ENCODE measurements around the gene GAB1.

Gene GAB1

GRCh38 chr4:143512978-143513313 is 176.3 kb downstream of the GAB1 start:
- no peak for FAIRE-seq

GRCh38 chr4:143513314-143514168 is 176.9 kb downstream of the GAB1 start, which contains the start of gene SMARCA5:
SMARCA5 (plus strand) TSS chr4:143513702; CDS start chr4:143513925, 223 bp downstream.
- FAIRE-seq, result peak; percentile 88

GRCh38 chr4:143514169-143514495 is 177.5 kb downstream of the GAB1 start:
- FAIRE-seq, result no peak

- FAIRE-seq, result no peak
These were observed 177.8 kb downstream of the GAB1 start for GRCh38 chr4:143514497-143514896.

- FAIRE-seq, result peak; percentile 58
These were observed 178.2 kb downstream of the GAB1 start for GRCh38 chr4:143514901-143515300.

GRCh38 chr4:143515905-143516304 is 179.2 kb downstream of the GAB1 start:
- peak; percentile 95 for FAIRE-seq

GRCh38 chr4:143517764-143518163 is 181.1 kb downstream of the GAB1 start:
- no peak for FAIRE-seq
